ENCODE data around the gene NOTCH4.
"Not testable (repeated sequence)": the region's sequence is repeated elsewhere in the genome, so short reads cannot be mapped to it uniquely, and the experiment has no call there.

The NOTCH4 gene

DNA sequence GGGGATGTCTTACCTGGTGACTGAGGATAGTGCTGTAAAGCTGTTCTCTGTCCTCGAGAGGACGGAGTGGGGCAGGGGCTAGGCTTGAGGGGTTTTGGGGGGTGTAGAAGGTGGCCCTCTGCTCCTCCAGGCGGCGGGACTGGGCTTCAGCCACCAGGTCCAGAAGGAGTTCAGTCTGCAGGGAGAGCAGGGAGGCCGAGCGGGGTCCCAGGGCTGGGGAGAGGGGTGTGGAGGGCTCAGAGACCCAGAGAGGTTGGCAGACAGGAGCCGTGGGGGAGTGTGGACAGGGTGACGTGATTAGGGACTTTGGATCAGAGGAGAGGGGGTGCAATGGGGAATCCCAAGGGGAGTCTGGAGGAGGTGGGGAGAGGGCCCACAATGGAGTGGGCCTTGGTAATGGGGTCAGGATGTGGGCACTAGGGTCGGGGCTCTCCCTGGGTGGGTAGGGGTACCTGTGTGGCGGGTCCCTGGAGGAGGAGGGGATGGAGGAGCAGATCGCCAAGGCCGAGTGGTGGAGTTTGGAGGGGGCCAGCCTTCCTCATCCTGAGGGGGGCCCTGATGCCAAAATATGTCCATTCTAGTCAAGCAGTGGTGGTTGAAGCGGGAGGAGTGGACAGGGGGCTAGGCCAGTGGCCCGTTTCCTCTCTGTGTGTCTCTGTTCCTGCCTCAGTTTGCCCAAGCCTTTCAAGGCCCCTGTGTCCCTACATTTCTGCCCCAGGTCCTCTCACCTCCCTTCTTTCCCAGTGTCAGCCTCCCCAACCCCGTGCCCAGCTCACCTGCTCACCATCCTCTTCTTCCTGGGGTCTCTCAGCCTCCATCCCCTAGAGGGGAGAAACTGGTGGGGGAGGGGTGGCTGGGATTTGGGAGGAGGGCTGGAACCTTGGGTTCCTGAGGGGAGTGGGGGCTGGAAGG lies 31.9 kb downstream of the NOTCH4 start:
- no peak for DNase-seq

GRCh38 chr6:32190911-32191677 lies 32.8 kb downstream of the NOTCH4 start:
- no peak for DNase-seq

DNA sequence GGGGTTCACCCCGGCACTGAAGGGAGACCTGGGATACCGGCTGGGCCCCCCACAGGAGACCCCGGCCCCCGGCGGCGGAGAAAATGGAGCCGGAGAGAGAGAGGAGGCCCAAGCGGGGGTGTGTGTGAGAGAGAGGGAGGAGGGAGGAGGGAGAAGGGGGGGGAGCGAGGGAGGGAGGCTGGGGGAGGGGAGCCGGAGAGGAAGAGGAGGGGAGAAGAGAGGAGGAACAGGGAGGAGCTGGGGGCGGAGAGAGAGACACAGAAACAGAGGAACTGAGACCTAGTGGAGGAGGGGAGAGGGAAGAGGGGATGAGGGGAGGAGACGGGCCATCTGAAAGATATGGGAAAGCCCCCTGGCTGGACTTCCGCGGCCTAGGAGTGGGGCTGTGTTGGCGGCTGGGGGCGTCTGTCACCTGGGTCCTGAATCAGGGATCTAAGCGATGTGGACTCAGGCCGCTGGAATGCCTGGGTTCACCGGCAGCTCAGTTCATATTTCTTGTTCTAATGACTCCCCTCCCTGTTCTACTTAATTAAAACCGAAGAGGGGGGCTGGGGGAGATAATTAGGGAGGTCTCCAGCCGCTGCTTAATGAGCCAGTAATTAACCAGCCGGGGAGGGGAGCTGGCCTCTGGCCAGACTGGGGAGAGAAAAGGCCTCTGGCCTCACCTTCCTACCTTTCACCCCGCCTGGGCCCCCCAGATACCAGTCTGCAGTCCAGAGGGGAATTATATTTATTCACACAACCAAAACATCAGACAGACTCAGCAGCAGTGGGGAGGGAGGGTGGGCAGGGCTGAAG lies 33.6 kb downstream of the NOTCH4 start, which contains the start of gene PBX2:
PBX2 (minus strand) TSS at position 149 of the 798 bp plus-strand sequence. CDS start 287 bp downstream, outside the sequence.
- DNase-seq, result peak; percentile 74

GRCh38 chr6:32189742-32190053 lies 34.2 kb downstream of the NOTCH4 start:
- no peak for DNase-seq

- DNase-seq, result no peak
These were observed 34.7 kb downstream of the NOTCH4 start for GRCh38 chr6:32189069-32189741.

GRCh38 chr6:32188381-32189068 lies 35.3 kb downstream of the NOTCH4 start:
- DNase-seq, result no peak

DNA sequence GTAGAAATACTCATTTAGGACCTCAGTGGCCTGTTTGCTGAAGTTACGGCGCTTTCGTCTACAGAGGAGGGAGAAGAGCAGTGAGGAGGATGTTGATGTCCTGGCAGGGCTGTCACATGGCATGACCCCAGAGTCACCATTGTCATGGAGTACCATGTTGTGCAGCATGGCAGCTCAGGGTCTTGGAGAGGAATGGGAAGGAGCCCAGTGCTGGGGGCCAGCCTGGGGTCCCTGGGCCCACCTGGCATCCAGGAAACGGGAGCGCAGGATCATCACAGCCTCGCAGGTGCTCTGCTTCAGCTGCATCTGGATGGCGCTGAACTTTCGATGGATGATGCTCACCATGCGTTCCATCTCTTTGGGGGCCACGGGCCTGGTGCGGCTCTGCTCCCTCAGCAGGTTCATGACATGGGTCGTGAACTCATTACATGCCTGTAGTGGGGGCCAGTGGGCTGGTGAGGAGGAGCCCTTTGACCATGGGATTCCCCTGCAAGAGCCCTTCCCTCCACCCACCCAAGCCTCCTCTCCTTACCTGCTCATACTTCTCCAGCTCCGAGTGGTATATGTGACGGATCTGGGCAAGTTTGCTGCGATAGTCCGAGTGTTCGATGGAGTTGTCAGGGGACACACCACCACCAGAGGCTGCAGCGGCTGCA lies 36.0 kb downstream of the NOTCH4 start:
- DNase-seq, result not testable (repeated sequence)

GRCh38 chr6:32187009-32187709 lies 36.7 kb downstream of the NOTCH4 start:
- DNase-seq, result no peak

GRCh38 chr6:32186151-32186840 lies 37.6 kb downstream of the NOTCH4 start:
- DNase-seq, result not testable (repeated sequence)

DNA sequence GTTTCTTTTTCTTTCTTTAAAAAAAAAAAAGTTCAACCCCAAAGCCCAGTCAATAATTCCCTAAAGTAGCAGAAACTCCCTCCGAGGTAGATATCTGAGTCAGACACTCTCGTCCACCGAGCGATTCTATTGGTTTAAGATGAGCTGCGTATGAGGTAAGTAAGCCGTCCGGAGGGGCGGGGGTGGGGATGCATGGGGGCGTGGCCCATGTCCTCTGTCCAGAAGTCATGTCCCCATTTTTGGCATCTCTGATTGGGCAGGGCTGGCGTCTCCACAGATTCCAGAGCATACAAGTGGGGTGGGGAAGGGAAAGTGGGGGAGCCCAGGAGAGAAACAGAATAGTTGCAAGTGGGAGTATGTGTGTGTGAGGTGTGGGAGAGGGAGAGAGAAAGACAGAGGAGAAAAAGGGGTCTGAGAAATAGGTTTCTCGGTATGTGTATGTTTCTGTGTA lies 38.2 kb downstream of the NOTCH4 start:
- peak; percentile 68 for DNase-seq

GRCh38 chr6:32184084-32184640 lies 39.7 kb downstream of the NOTCH4 start, which contains the start of gene AGER:
TSS of gene AGER (minus strand) at chr6:32184253. CDS start at chr6:32184222, 31 bp downstream.
- no peak for DNase-seq

GRCh38 chr6:32183483-32184083 lies 40.3 kb downstream of the NOTCH4 start:
- DNase-seq, result no peak

- no peak for DNase-seq
These were observed 40.8 kb downstream of the NOTCH4 start for GRCh38 chr6:32183030-32183429.

DNA sequence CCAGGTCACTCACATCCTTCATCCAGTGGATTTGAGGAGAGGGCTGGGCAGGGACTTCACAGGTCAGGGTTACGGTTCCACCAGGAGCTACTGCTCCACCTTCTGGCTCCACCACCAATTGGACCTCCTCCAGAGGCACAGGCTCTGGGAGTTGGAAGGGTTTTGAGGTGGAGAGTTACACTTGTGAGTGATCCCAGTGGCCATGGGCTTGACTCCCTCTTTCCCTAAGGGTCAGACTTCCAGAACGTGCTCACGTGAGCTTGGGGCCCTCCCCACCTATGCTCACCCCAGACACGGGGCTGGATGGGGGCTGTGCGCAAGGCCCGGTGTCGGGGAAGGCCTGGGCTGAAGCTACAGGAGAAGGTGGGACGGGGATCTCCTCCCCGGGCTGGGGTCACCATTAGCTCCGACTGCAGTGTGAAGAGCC lies 41.3 kb downstream of the NOTCH4 start:
- DNase-seq, result no peak

GRCh38 chr6:32181915-32182529 lies 41.8 kb downstream of the NOTCH4 start:
- DNase-seq, result no peak

DNA sequence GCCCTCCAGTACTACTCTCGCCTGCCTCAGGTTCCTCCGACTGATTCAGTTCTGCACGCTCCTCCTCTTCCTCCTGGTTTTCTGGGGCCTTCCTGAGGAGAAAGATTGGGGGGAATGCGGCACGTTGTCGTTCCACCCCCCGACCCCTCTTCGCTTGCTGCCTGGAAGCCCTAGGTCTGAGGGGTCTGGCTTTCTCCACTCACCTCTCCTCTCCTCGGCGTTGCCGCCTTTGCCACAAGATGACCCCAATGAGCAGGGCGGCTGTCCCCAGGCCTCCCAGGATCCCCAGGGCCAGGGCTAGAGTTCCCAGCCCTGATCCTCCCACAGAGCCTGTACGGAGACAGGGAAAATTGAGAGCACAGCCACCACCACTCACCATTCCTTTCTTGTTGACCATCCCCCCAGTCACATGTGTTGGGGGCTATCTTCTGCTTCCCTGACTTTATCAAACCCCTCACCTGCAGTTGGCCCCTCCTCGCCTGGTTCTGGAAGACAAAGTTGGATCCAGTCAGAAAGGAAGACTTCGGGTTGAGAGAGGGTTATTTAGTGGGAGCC lies 42.6 kb downstream of the NOTCH4 start:
- no peak for DNase-seq

DNA sequence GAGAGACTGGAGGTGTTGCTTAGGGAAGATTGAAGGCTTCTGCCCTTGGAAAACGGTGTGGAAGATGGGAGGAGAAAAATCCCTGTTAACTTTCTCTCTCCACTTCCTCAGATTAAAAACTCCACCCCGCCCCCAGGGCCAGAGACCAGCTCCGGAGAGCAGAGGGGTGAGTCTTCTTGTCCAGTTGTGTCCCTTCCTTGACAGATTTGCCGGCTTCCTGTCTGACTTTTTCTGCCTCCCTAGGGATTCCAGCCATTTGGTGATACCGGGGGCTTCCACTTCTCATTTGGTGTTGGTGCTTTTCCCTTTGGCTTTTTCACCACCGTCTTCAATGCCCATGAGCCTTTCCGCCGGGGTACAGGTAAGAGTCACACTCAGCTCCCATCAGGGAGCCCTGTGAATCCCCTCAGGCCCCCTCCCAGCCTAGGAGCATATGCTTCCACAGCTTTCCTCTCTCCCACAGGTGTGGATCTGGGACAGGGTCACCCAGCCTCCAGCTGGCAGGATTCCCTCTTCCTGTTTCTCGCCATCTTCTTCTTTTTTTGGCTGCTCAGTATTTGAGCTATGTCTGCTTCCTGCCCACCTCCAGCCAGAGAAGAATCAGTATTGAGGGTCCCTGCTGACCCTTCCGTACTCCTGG lies 44.0 kb downstream of the NOTCH4 start:
- DNase-seq, result no peak

Measured in activated CD8-positive, alpha-beta memory T cell treated with anti-CD3 and anti-CD28 coated beads, Interleukin-2, amount 50 U/mL, for 48 hours (primary cell).